Fibroblast of lung (primary cell): ENCODE results near the gene TRPM7.

Experiments used
- CTCF ChIP-seq, 2 donors: IDR thresholded peaks in 1 of 2; conservative IDR thresholded peaks in 1 of 2; 1 replicate in 1 of 2; 2 replicates in 1 of 2; pipeline ENCODE4 v1.5.1; 2011 to 2012; ENCODE audit warnings: low read length in 2 of 2, control low read depth in 1 of 2, inconsistent platforms in 1 of 2, low read depth in 1 of 2, mild to moderate bottlenecking in 1 of 2
- EZH2 ChIP-seq: IDR thresholded peaks from 2 replicates; pipeline ENCODE4 v1.5.1; 2012; ENCODE audit warnings: low read length, control low read depth, mild to moderate bottlenecking; ENCODE audit errors: missing control alignments

GRCh38 chr15:50687302-50687902, 805 bp upstream of the TRPM7 start:
- no peak for TF ChIP-seq CTCF (conservative IDR thresholded peaks at IDR 0.05 in 1 of 2, IDR thresholded peaks at IDR 0.05 in 1 of 2; ENCODE audit: low read depth in 1 of 2, low read length in 2 of 2)
- no peak for TF ChIP-seq EZH2
